ENCODE data around the gene NECAB3. TPM values are rescaled to one million over a fixed set of nuclear protein-coding genes. Genes with fewer than 3 reads are reported as not detected.

NECAB3 gene
- total and polyA plus RNA-seq, 2 of the 4 experiments (the other 2 are of a cell fraction): 8.6 to 28.4 TPM

DNA sequence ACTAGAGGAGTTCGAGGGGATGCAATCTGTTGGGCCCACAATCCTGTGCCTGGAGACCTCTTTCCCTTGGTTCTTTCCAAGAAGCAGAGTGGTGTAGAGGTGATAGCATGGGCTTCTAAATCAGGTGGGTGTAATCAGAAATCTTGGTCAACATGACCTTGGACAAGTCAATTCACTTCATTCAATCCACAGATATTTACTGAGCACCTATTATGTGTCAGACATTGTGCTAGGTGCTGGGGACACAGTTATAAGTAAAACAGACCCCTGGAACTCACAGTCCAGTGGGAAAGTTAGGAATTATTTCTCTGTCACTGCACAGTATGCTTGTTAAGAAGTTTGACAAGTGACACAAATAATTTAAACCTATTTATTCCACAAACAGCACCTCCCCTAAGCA lies 15.3 kb upstream of the NECAB3 start:
- H4K8ac ChIP-seq (ENCODE audit: low read depth in 2 of 2, low read length in 2 of 2): no peak overlapping the region
- dilution Hi-C loops (cut with HindIII; ENCODE audit: low sequenced_read_pairs, unreplicated experiment): no loop called here
- peaks cover 9% of the 10 kb centered on the region for H3K4me1 ChIP-seq (ENCODE audit: control insufficient read depth, insufficient read depth, low read length)
- WGBS, 2 experiments (ENCODE audit: extremely low coverage in 2 of 2, insufficient read length in 1 of 2): no CpG with 5 or more reads among the region's 1 CpG
- ATAC-seq (ENCODE audit: low read depth): no peak
- in situ Hi-C loops (cut with MboI; ENCODE audit: low sequenced_read_pairs): no loop called here
- no peak overlapping the region for H2AFZ ChIP-seq (replicated peaks; ENCODE audit: low read length, poor library complexity)
- H4K20me1 ChIP-seq (ENCODE audit: insufficient read depth, low read length): no peaks in the 10 kb centered on the region
- H2BK20ac ChIP-seq (ENCODE audit: low read depth, low read length): no peak overlapping the region
- H4K91ac ChIP-seq (ENCODE audit: insufficient read depth, low read depth, low read length): no peak overlapping the region
- H2BK120ac ChIP-seq (ENCODE audit: low read depth, low read length): no peak overlapping the region
- 0 out of 2 replicates have a peak, but pooled peaks cover 11% of the 10 kb centered on the region for H3K9me1 ChIP-seq (ENCODE audit: insufficient read depth, low read length)
- H3K9me3 ChIP-seq (ENCODE audit: control insufficient read depth, insufficient read depth, low read length): no peaks in the 10 kb centered on the region
- intact Hi-C loops (cut with micrococcal nuclease): no loop called here
- H3K27ac ChIP-seq (ENCODE audit: insufficient read depth, low read length): no peak overlapping the region
- H2BK5ac ChIP-seq (ENCODE audit: low read depth, low read length, poor library complexity, severe bottlenecking): no peak overlapping the region
- no peak overlapping the region for H3K18ac ChIP-seq (ENCODE audit: low read depth, low read length)
- no peak overlapping the region for H2AK5ac ChIP-seq (ENCODE audit: low read depth, low read length)
- BruUV-seq (replicated peaks): no TSS peak
- H3K14ac ChIP-seq (replicated peaks; ENCODE audit: low read depth, low read length): no peak overlapping the region
- POLR2A ChIA-PET (ENCODE audit: unreplicated experiment): no interaction called here
- CTCF ChIA-PET: no interaction called here
- no peak overlapping the region for H2AK9ac ChIP-seq (replicated peaks; ENCODE audit: low read depth, low read length, poor library complexity)
- no peak overlapping the region for H3K56ac ChIP-seq (ENCODE audit: extremely low read depth, insufficient read depth, low read length)
- H3K9ac ChIP-seq (ENCODE audit: low read depth, low read length): no peak overlapping the region
- DNase-seq: no peak
- no peak overlapping the region for H4K5ac ChIP-seq (ENCODE audit: low read depth, low read length)
- H3K36me3 ChIP-seq (ENCODE audit: control insufficient read depth, insufficient read depth, low read length): no peaks in the 10 kb centered on the region
- H3K23ac ChIP-seq (ENCODE audit: low read depth, low read length): no peak overlapping the region
- H3K4me2 ChIP-seq (ENCODE audit: low read depth, low read length): no peak overlapping the region
- H3K4ac ChIP-seq (ENCODE audit: low read depth, low read length): no peak overlapping the region
- no peaks in the 10 kb centered on the region for H3K27me3 ChIP-seq (ENCODE audit: control insufficient read depth, insufficient read depth, low read length)
- H3K79me1 ChIP-seq (ENCODE audit: low read depth in 1 of 2, low read length in 2 of 2): peaks cover 0 to 11% of the 10 kb centered on the region in 2 experiments; a peak in 2 of 4 replicates
- H2BK15ac ChIP-seq (ENCODE audit: low read depth, low read length): no peak overlapping the region
- TF ChIP-seq BHLHE40 (IDR thresholded peaks at IDR 0.05; ENCODE audit: low read depth, low read length) (no peak), MAFK (IDR thresholded peaks at IDR 0.05; ENCODE audit: low read depth, low read length) (no peak), CHD1 (IDR thresholded peaks at IDR 0.05; ENCODE audit: low read depth, low read length) (no peak), POLR2A (IDR thresholded peaks at IDR 0.05; ENCODE audit: low read depth, low read length) (no peak), MXI1 (IDR thresholded peaks at IDR 0.05; ENCODE audit: borderline replicate concordance, low read depth, low read length) (no peak), NFE2L2 (IDR thresholded peaks at IDR 0.05; ENCODE audit: low read depth, low read length) (no peak), RAD21 (IDR thresholded peaks at IDR 0.05; ENCODE audit: low read length) (no peak), RCOR1 (IDR thresholded peaks at IDR 0.05; ENCODE audit: insufficient replicate concordance, low read length) (no peak), CEBPB (IDR thresholded peaks at IDR 0.05; ENCODE audit: low read depth, low read length) (no peak), SMC3 (IDR thresholded peaks at IDR 0.05; ENCODE audit: low read depth, low read length) (no peak), MAZ (IDR thresholded peaks at IDR 0.05; ENCODE audit: borderline replicate concordance, low read depth, low read length) (no peak), RFX5 (IDR thresholded peaks at IDR 0.05; ENCODE audit: low read depth, low read length) (no peak), FOS (IDR thresholded peaks at IDR 0.05; ENCODE audit: low read depth, low read length) (no peak)
- TF ChIP-seq, protein P1, sequence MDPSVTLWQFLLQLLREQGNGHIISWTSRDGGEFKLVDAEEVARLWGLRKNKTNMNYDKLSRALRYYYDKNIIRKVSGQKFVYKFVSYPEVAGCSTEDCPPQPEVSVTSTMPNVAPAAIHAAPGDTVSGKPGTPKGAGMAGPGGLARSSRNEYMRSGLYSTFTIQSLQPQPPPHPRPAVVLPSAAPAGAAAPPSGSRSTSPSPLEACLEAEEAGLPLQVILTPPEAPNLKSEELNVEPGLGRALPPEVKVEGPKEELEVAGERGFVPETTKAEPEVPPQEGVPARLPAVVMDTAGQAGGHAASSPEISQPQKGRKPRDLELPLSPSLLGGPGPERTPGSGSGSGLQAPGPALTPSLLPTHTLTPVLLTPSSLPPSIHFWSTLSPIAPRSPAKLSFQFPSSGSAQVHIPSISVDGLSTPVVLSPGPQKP (IDR thresholded peaks at IDR 0.05; ENCODE audit: borderline replicate concordance, low read depth, low read length): no peak
- TF ChIP-seq, protein P2, sequence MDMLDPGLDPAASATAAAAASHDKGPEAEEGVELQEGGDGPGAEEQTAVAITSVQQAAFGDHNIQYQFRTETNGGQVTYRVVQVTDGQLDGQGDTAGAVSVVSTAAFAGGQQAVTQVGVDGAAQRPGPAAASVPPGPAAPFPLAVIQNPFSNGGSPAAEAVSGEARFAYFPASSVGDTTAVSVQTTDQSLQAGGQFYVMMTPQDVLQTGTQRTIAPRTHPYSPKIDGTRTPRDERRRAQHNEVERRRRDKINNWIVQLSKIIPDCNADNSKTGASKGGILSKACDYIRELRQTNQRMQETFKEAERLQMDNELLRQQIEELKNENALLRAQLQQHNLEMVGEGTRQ (IDR thresholded peaks at IDR 0.05; ENCODE audit: low read depth, low read length): no peak
- TF ChIP-seq, protein P3, sequence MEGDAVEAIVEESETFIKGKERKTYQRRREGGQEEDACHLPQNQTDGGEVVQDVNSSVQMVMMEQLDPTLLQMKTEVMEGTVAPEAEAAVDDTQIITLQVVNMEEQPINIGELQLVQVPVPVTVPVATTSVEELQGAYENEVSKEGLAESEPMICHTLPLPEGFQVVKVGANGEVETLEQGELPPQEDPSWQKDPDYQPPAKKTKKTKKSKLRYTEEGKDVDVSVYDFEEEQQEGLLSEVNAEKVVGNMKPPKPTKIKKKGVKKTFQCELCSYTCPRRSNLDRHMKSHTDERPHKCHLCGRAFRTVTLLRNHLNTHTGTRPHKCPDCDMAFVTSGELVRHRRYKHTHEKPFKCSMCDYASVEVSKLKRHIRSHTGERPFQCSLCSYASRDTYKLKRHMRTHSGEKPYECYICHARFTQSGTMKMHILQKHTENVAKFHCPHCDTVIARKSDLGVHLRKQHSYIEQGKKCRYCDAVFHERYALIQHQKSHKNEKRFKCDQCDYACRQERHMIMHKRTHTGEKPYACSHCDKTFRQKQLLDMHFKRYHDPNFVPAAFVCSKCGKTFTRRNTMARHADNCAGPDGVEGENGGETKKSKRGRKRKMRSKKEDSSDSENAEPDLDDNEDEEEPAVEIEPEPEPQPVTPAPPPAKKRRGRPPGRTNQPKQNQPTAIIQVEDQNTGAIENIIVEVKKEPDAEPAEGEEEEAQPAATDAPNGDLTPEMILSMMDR (conservative IDR thresholded peaks at IDR 0.05; ENCODE audit: low read depth, low read length): no peak
- H3K4me3 ChIP-seq (ENCODE audit: insufficient read depth, low read depth, low read length): no peak overlapping the region

All from IMR-90 (cell line).